Right lobe of liver (tissue), 6 donors: ENCODE data around the gene SPTBN2. TPM values are rescaled to one million over a fixed set of nuclear protein-coding genes. Genes with fewer than 3 reads are reported as not detected.
"Not testable (repeated sequence)": the region's sequence is repeated elsewhere in the genome, so short reads cannot be mapped to it uniquely, and the experiment has no call there.

Experiments
- ATAC-seq, 4 donors: fragments of 200-7000 bp; cut with Tn5 transposase; one replicate each; pipeline ENCODE4 v1.9.1; 2020; ENCODE audit warnings: mild to moderate bottlenecking in 4 of 4, moderate library complexity in 4 of 4
- DNase-seq, 3 donors: peaks; one replicate each; pipeline ENCODE4 v3.0.0-alpha.2; 2020
- H3K27ac ChIP-seq, 3 donors: fragments of 200-600 bp; one replicate each; pipeline ENCODE4 v1.8.0; 2022
- H3K27me3 ChIP-seq, 2 donors: fragments of 200-600 bp; one replicate each; pipeline ENCODE4 v1.8.0; 2022
- H3K36me3 ChIP-seq, 4 donors: fragments of 200-600 bp; sonication (generic) in 1 of 4; one replicate each; pipeline versions ENCODE4 v1.5.1 to v1.8.0; 2017 to 2022; ENCODE audit warnings: control low read depth in 1 of 4
- H3K4me1 ChIP-seq, 4 donors: fragments of 200-600 bp; sonication (generic) in 1 of 4; one replicate each; pipeline versions ENCODE4 v1.5.1 to v1.8.0; 2017 to 2022; ENCODE audit warnings: control low read depth in 1 of 4
- H3K4me3 ChIP-seq, 3 donors: fragments of 200-600 bp; one replicate each; pipeline ENCODE4 v1.8.0; 2022
- H3K9me3 ChIP-seq, 4 donors: fragments of 200-600 bp; sonication (generic) in 1 of 4; one replicate each; pipeline versions ENCODE4 v1.5.1 to v1.8.0; 2017 to 2022; ENCODE audit warnings: control low read depth in 1 of 4
- CTCF ChIP-seq, 4 donors: fragments of 200-600 bp in 3 of 4; fragments of 450-650 bp in 1 of 4; IDR thresholded peaks; one replicate each; pipeline versions ENCODE4 v1.5.1 to v1.8.0; 2016 to 2022; ENCODE audit warnings: antibody characterized with exemption in 4 of 4, mild to moderate bottlenecking in 2 of 4
- POLR2A ChIP-seq: fragments of 450-650 bp; IDR thresholded peaks from one replicate; pipeline ENCODE4 v1.6.1; 2017; ENCODE audit warnings: antibody characterized with exemption, mild to moderate bottlenecking
- WGBS: methylation state at CpG from one replicate; pipeline ENCODE4 v1.1.6; 2018; ENCODE audit warnings: low coverage, low lambda C conversion rate; ENCODE audit not compliant: insufficient coverage; ENCODE audit errors: missing lambda C conversion rate; 5-methylcytosine and 5-hydroxymethylcytosine counted together
- intact Hi-C, 2 donors: fragments of 100-400 bp; cut with DNase I; formaldehyde crosslinking; loops; one replicate each; pipeline versions ENCODE4 v1.11.2 to v1.14.1; 2022
- total RNA-seq, 6 experiments: library from RNA; depleted of rRNA in 2 of 6; stranded (reverse); fragments of >200 nt in 2 of 6; fragmentation: NEBNext Ultra II Directional in 3 of 6; extraction: Animal tissue kit (Norgen Biotek cat#: 25700) in 3 of 6; gene quantifications; one replicate each; pipeline versions ENCODE4 v1.1.0 to v1.2.4, GENCODE V29; 2016 to 2023
- donor health status: DM: no; HTN: yes; CAD: no.
- donor health status: DM: no; HTN: no; CAD: no.
- donor health status: DM: no; HTN: no; CAD: no.
- donor health status: DM: no; HTN: yes; CAD: no.
- donor health status: DM: no; HTN: yes; CAD: no.

Gene SPTBN2
- total RNA-seq, 6 experiments from 2014 or later: 20.7 to 67.1 (median 50.7) TPM

GRCh38 chr11:66641834-66642233 is 87.2 kb downstream of the SPTBN2 start:
- TF ChIP-seq POLR2A (no peak), CTCF (IDR thresholded peaks at IDR 0.05) (no peak)
- H3K27ac ChIP-seq: no peak overlapping the region
- no peak for DNase-seq
- H3K36me3 ChIP-seq: peaks cover 11 to 58% (median 24%) of the 10 kb centered on the region in 4 donors
- WGBS: 34% methylated on average over 3 of the region's 3 CpGs
- ATAC-seq: no peak
- H3K9me3 ChIP-seq: no peaks in the 10 kb centered on the region
- no peaks in the 10 kb centered on the region for H3K27me3 ChIP-seq
- H3K4me1 ChIP-seq: peaks cover 0 to 50% (median 27%) of the 10 kb centered on the region in 4 donors
- intact Hi-C loops: no loop called here
- peak overlapping the region in 1 of 3 donors; percentile 8 for H3K4me3 ChIP-seq

GRCh38 chr11:66639814-66640340 is 89.1 kb downstream of the SPTBN2 start:
- intact Hi-C loops, DNase-seq, ATAC-seq, H3K27ac ChIP-seq, H3K27me3 ChIP-seq, H3K9me3 ChIP-seq: not testable (repeated sequence)
- H3K4me3 ChIP-seq: peak overlapping the region; percentile 8 to 85 (median 12)
- 55% methylated on average over 8 of the region's 10 CpGs for whole genome bisulfite sequencing
- peaks cover 10 to 38% (median 14%) of the 10 kb centered on the region in 4 donors for H3K36me3 ChIP-seq
- H3K4me1 ChIP-seq: peaks cover 0 to 45% (median 24%) of the 10 kb centered on the region in 4 donors

- DNase-seq (no peak), ATAC-seq (peak in 3 of 4 donors; percentile 1 to 2 (median 2))
- TF ChIP-seq CTCF (IDR thresholded peaks at IDR 0.05): no peak
- WGBS: 13% methylated on average over 27 of the region's 27 CpGs
- Histone ChIP-seq H3K27me3 (no peaks in the 10 kb centered on the region), H3K4me1 (peaks cover 0 to 44% (median 23%) of the 10 kb centered on the region in 4 donors), H3K9me3 (no peaks in the 10 kb centered on the region), H3K4me3 (peak overlapping the region; percentile 71 to 85 (median 83)), H3K36me3 (peaks cover 9 to 32% (median 11%) of the 10 kb centered on the region in 4 donors), H3K27ac (peak overlapping the region; percentile 71 to 82 (median 81))
- intact Hi-C loops: no loop called here
Observed at GRCh38 chr11:66639066-66639813, 89.8 kb downstream of the SPTBN2 start.

GRCh38 chr11:66638177-66639065 is 90.6 kb downstream of the SPTBN2 start, which contains the start of gene RBM4:
Gene RBM4, plus strand, starts transcription at chr11:66638703. Its CDS starts 1,009 bp downstream, at chr11:66639712.
- peak; percentile 91 to 97 (median 94) for ATAC-seq
- peak within 1 kb of the TSS; percentile 71 to 85 (median 83) for H3K4me3 ChIP-seq
- H3K9me3 ChIP-seq: no peaks in the 10 kb centered on the region
- peaks cover 2 to 24% (median 6%) of the 10 kb centered on the region in 4 donors for H3K36me3 ChIP-seq
- peak within 1 kb of the TSS; percentile 71 to 82 (median 81) for H3K27ac ChIP-seq
- DNase-seq: peak; percentile 95 to 99 (median 98)
- peaks cover 0 to 44% (median 23%) of the 10 kb centered on the region in 4 donors for H3K4me1 ChIP-seq
- intact Hi-C loops: no loop called here
- TF ChIP-seq POLR2A: peak; percentile 80
- TF ChIP-seq CTCF (IDR thresholded peaks at IDR 0.05): no peak
- WGBS: 1% methylated on average over 30 of the region's 63 CpGs
- H3K27me3 ChIP-seq: no peaks in the 10 kb centered on the region
